Measurements from ENCODE around the gene HIPK2. TPM values are rescaled to one million over a fixed set of nuclear protein-coding genes. Genes with fewer than 3 reads are reported as not detected.

The HIPK2 gene
- total RNA-seq, 1 donor from 2014 or later, result 75.8 TPM

DNA sequence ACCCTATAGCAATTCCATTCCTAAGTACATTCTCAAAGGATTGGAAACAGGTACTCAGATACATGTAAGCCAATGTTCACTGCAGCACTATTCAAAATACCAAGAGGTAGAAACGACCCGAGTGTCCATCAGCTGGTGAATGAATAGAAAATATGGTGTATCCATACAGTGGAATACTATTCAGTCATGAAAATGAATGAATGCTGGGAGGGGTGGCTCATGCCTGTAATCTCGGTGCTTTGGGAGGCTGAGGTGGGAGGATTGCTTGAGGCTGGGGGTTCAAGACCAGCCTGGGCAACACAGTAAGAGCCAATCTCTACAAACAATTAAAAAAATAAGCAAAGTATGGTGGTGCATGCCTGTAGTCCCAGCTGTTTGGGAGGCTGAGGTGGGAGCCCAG, 191.5 kb downstream of the HIPK2 start:
- H3K4me1 Mint-ChIP-seq, result peaks cover 3% of the 10 kb centered on the region
- H3K4me3 Mint-ChIP-seq, result no peak overlapping the region
- TF ChIP-seq, protein P1, sequence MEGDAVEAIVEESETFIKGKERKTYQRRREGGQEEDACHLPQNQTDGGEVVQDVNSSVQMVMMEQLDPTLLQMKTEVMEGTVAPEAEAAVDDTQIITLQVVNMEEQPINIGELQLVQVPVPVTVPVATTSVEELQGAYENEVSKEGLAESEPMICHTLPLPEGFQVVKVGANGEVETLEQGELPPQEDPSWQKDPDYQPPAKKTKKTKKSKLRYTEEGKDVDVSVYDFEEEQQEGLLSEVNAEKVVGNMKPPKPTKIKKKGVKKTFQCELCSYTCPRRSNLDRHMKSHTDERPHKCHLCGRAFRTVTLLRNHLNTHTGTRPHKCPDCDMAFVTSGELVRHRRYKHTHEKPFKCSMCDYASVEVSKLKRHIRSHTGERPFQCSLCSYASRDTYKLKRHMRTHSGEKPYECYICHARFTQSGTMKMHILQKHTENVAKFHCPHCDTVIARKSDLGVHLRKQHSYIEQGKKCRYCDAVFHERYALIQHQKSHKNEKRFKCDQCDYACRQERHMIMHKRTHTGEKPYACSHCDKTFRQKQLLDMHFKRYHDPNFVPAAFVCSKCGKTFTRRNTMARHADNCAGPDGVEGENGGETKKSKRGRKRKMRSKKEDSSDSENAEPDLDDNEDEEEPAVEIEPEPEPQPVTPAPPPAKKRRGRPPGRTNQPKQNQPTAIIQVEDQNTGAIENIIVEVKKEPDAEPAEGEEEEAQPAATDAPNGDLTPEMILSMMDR (IDR thresholded peaks at IDR 0.05; ENCODE audit: unreplicated experiment), result no peak
- H3K9me3 Mint-ChIP-seq, result no peaks in the 10 kb centered on the region
- H3K36me3 Mint-ChIP-seq, result peaks cover 38% of the 10 kb centered on the region
- H3K27me3 Mint-ChIP-seq (ENCODE audit: low read depth), result no peaks in the 10 kb centered on the region
- no peak overlapping the region for H3K27ac Mint-ChIP-seq
- no peak for DNase-seq (ENCODE audit: low spot score in 2 of 2, unreplicated experiment in 2 of 2)

DNA sequence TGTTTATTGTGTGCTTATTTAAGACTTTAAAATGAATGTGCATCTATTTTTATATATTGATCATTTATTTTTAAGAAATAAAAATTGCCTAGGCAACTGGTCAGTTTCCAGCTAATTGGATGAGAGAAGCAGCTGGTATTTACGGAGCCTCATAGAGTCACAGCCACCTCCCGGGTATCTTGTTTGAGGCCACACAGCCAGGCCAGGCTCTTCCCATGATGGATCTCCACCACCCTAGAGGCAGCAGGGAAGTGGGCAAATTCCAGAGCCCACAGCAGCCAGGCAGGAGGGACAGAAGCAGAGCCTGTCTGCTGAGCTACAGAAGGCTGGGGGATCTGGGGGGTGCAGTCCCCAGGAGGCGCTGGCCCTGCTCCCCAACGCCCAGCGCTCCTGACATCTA, 192.8 kb downstream of the HIPK2 start:
- TF ChIP-seq, protein P1 (IDR thresholded peaks at IDR 0.05; ENCODE audit: unreplicated experiment), result no peak
- Mint-ChIP-seq H3K27ac (no peak overlapping the region), H3K27me3 (ENCODE audit: low read depth) (no peaks in the 10 kb centered on the region), H3K36me3 (peaks cover 39% of the 10 kb centered on the region), H3K4me3 (no peak overlapping the region), H3K4me1 (peaks cover 3% of the 10 kb centered on the region), H3K9me3 (no peaks in the 10 kb centered on the region)
- DNase-seq (ENCODE audit: low spot score in 2 of 2, unreplicated experiment in 2 of 2), result no peak

DNA sequence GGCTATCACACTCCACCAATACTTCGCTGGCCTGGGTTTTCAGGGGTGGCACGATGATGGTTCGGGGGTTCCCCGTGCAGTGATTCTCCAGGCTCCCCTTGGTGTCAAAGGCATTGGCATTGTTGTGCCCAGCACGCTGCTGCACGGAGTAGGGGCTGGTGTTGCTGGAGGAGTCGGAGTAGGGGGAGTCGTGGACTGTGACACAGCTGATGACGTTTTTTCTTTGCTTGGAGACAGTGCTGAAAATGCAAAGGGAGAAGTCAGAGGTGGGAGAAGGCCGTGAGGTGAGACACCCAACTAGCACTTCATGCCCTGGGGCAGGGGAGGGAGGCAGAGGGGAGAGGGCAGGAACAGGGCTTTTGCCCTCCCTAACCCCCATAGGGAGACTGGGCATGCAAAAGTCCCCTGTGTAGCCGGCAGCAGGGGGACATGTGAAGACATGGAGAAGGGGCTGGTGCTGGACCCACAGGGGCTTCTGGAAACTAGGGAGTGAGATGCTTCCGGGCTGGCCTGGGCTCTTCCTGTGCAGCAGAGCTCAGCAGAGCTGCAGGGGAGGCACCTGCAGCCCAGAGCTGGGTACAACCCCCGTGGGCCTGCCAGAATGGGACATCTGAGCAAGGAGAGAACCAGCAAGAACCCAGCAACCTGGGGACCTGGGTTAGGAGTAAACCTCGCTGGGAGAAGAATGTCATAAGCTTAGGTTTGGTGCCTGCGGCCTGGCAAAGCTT, 193.8 kb downstream of the HIPK2 start:
- DNase-seq (ENCODE audit: low spot score in 2 of 2, unreplicated experiment in 2 of 2), result no peak
- no peaks in the 10 kb centered on the region for H3K9me3 Mint-ChIP-seq
- H3K4me1 Mint-ChIP-seq, result peaks cover 3% of the 10 kb centered on the region
- no peak overlapping the region for H3K4me3 Mint-ChIP-seq
- TF ChIP-seq, protein P1 (IDR thresholded peaks at IDR 0.05; ENCODE audit: unreplicated experiment), result no peak
- H3K36me3 Mint-ChIP-seq, result peaks cover 46% of the 10 kb centered on the region
- H3K27me3 Mint-ChIP-seq (ENCODE audit: low read depth), result no peaks in the 10 kb centered on the region
- H3K27ac Mint-ChIP-seq, result no peak overlapping the region

DNA sequence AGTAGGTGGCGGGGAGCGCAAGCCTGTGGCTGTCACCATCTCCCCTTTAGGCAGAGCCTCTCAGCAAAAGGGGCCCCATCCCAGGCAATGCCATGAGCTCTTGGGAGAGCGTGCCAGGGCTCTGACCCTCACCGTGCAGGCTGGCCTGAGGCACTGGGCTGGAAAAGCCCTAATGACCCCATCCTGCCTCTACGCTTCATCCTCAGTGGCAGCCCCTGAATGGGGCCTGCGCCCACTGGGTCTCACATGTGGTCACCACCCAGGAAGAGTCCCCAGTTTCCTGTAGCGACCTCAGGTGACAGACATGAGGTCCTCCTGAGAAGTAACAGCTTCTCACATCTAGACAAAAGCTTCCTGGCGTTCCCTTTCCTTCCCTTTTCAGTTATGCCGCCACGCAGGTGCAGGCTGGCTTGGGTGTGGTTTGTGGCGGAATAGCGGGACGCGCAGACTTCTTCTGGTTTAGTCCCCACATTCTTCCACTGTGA, 195.1 kb downstream of the HIPK2 start:
- no peaks in the 10 kb centered on the region for H3K4me1 Mint-ChIP-seq
- TF ChIP-seq, protein P1 (IDR thresholded peaks at IDR 0.05; ENCODE audit: unreplicated experiment), result no peak
- H3K27me3 Mint-ChIP-seq (ENCODE audit: low read depth), result no peaks in the 10 kb centered on the region
- no peak overlapping the region for H3K27ac Mint-ChIP-seq
- H3K9me3 Mint-ChIP-seq, result no peaks in the 10 kb centered on the region
- DNase-seq (ENCODE audit: low spot score in 2 of 2, unreplicated experiment in 2 of 2), result peak in 1 of 2 experiments; percentile 36
- H3K4me3 Mint-ChIP-seq, result no peak overlapping the region
- peaks cover 50% of the 10 kb centered on the region for H3K36me3 Mint-ChIP-seq

DNA sequence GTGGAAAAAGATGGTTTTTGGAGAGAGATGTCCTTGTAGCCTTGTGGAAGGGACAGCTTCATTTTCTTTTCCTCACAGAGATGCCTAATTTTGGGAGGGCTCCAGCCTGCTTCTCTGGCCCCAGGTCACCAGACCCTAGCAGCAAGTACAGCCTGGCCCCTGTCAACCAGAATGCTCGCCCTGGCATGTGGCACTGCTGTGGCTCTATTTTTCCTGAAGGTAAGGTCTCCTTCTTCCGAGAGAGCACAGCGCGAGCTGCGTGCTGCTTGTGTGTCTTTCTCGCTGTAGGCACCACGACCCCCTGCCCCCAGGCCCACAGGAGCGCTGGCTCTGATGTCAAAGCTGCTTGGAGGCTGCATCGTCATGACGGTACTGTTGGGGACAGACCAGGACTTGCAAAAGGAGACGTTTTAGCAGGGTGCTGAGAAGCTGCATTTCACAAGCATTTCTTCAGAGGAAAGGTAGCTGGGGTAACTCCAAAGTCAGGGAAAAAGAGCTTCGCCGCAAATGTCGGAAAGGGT, 195.6 kb downstream of the HIPK2 start:
- H3K27ac Mint-ChIP-seq, result no peak overlapping the region
- DNase-seq (ENCODE audit: low spot score in 2 of 2, unreplicated experiment in 2 of 2), result peak in 1 of 2 experiments; percentile 25
- H3K4me3 Mint-ChIP-seq, result no peak overlapping the region
- peaks cover 54% of the 10 kb centered on the region for H3K36me3 Mint-ChIP-seq
- H3K27me3 Mint-ChIP-seq (ENCODE audit: low read depth), result no peaks in the 10 kb centered on the region
- H3K9me3 Mint-ChIP-seq, result no peaks in the 10 kb centered on the region
- TF ChIP-seq, protein P1 (IDR thresholded peaks at IDR 0.05; ENCODE audit: unreplicated experiment), result no peak
- no peaks in the 10 kb centered on the region for H3K4me1 Mint-ChIP-seq

All from mesothelial cell of epicardium (in vitro differentiated cells).